ENCODE measurements around the gene ESR2. TPM values are rescaled to one million over a fixed set of nuclear protein-coding genes. Genes with fewer than 3 reads are reported as not detected.
"Not testable (repeated sequence)": the region's sequence is repeated elsewhere in the genome, so short reads cannot be mapped to it uniquely, and the experiment has no call there.

The ESR2 gene
- total and polyA plus RNA-seq, 2 donors: 1.6 to 1.7 TPM

GRCh38 chr14:64225151-64225757, 68.9 kb downstream of the ESR2 start:
- Histone ChIP-seq H3K27ac (ENCODE audit: low read depth) (no peak overlapping the region), H3K4me3 (ENCODE audit: low read depth, low read length) (no peak overlapping the region)

GRCh38 chr14:64221391-64222003, 72.7 kb downstream of the ESR2 start:
- no peak for DNase-seq (ENCODE audit: extremely low spot score)
- H3K36me3 ChIP-seq (ENCODE audit: insufficient read depth): peaks cover 5% of the 10 kb centered on the region
- WGBS: 90% methylated on average over 14 of the region's 14 CpGs
- no peaks in the 10 kb centered on the region for H3K4me1 ChIP-seq (ENCODE audit: insufficient read depth)
- no peak overlapping the region for H3K27ac ChIP-seq (ENCODE audit: low read depth)
- H3K4me3 ChIP-seq (ENCODE audit: low read depth, low read length): no peak overlapping the region

More at GRCh38 chr14:64225151-64225757, 68.9 kb downstream of the ESR2 start:
- WGBS: 90% methylated on average over 10 of the region's 10 CpGs
- Histone ChIP-seq H3K4me1 (ENCODE audit: insufficient read depth) (no peaks in the 10 kb centered on the region), H3K36me3 (ENCODE audit: insufficient read depth) (peaks cover 5% of the 10 kb centered on the region)
- no peak for DNase-seq (ENCODE audit: extremely low spot score)

- no peak for DNase-seq (ENCODE audit: extremely low spot score)
- no peak overlapping the region for H3K27ac ChIP-seq (ENCODE audit: low read depth)
These were observed 73.7 kb downstream of the ESR2 start for GRCh38 chr14:64220466-64220865.

GRCh38 chr14:64220056-64220455, 74.1 kb downstream of the ESR2 start:
- 76% methylated on average over 4 of the region's 4 CpGs for WGBS
- Histone ChIP-seq H3K27ac (ENCODE audit: low read depth) (no peak overlapping the region), H3K36me3 (ENCODE audit: insufficient read depth) (peaks cover 5% of the 10 kb centered on the region), H3K4me1 (ENCODE audit: insufficient read depth) (no peaks in the 10 kb centered on the region), H3K4me3 (ENCODE audit: low read depth, low read length) (no peak overlapping the region)
- no peak for DNase-seq (ENCODE audit: extremely low spot score)

More at GRCh38 chr14:64220466-64220865, 73.7 kb downstream of the ESR2 start:
- Histone ChIP-seq H3K4me3 (ENCODE audit: low read depth, low read length) (no peak overlapping the region), H3K36me3 (ENCODE audit: insufficient read depth) (peaks cover 5% of the 10 kb centered on the region), H3K4me1 (ENCODE audit: insufficient read depth) (no peaks in the 10 kb centered on the region)
- 42% methylated on average over 14 of the region's 14 CpGs for WGBS

GRCh38 chr14:64218344-64219240, 75.6 kb downstream of the ESR2 start:
- H3K4me1 ChIP-seq (ENCODE audit: insufficient read depth): no peaks in the 10 kb centered on the region
- WGBS: 86% methylated on average over 15 of the region's 15 CpGs
- DNase-seq (ENCODE audit: extremely low spot score): no peak
- no peak overlapping the region for H3K27ac ChIP-seq (ENCODE audit: low read depth)
- no peak overlapping the region for H3K4me3 ChIP-seq (ENCODE audit: low read depth, low read length)
- H3K36me3 ChIP-seq (ENCODE audit: insufficient read depth): peaks cover under 1% of the 10 kb centered on the region

GRCh38 chr14:64217834-64218233, 76.3 kb downstream of the ESR2 start:
- Histone ChIP-seq H3K4me3 (ENCODE audit: low read depth, low read length) (no peak overlapping the region), H3K36me3 (ENCODE audit: insufficient read depth) (no peaks in the 10 kb centered on the region), H3K27ac (ENCODE audit: low read depth) (no peak overlapping the region), H3K4me1 (ENCODE audit: insufficient read depth) (no peaks in the 10 kb centered on the region)
- WGBS: 69% methylated on average over 7 of the region's 7 CpGs
- DNase-seq (ENCODE audit: extremely low spot score): no peak

GRCh38 chr14:64217308-64217707, 76.9 kb downstream of the ESR2 start:
- no peak for DNase-seq (ENCODE audit: extremely low spot score)
- H3K27ac ChIP-seq (ENCODE audit: low read depth): no peak overlapping the region
- WGBS: 75% methylated on average over 4 of the region's 4 CpGs
- H3K4me1 ChIP-seq (ENCODE audit: insufficient read depth): no peaks in the 10 kb centered on the region
- H3K4me3 ChIP-seq (ENCODE audit: low read depth, low read length): no peak overlapping the region
- H3K36me3 ChIP-seq (ENCODE audit: insufficient read depth): no peaks in the 10 kb centered on the region

GRCh38 chr14:64215978-64216377, 78.2 kb downstream of the ESR2 start:
- no peak for DNase-seq (ENCODE audit: extremely low spot score)
- Histone ChIP-seq H3K4me3 (ENCODE audit: low read depth, low read length) (no peak overlapping the region), H3K4me1 (ENCODE audit: insufficient read depth) (no peaks in the 10 kb centered on the region), H3K27ac (ENCODE audit: low read depth) (no peak overlapping the region), H3K36me3 (ENCODE audit: insufficient read depth) (peaks cover 3% of the 10 kb centered on the region)
- WGBS: 96% methylated on average over 13 of the region's 13 CpGs

- 98% methylated on average over 10 of the region's 10 CpGs for WGBS
- no peaks in the 10 kb centered on the region for H3K4me1 ChIP-seq (ENCODE audit: insufficient read depth)
- H3K27ac ChIP-seq (ENCODE audit: low read depth): no peak overlapping the region
- no peak for DNase-seq (ENCODE audit: extremely low spot score)
- H3K36me3 ChIP-seq (ENCODE audit: insufficient read depth): peaks cover 3% of the 10 kb centered on the region
- H3K4me3 ChIP-seq (ENCODE audit: low read depth, low read length): no peak overlapping the region
These were observed 78.9 kb downstream of the ESR2 start for GRCh38 chr14:64215274-64215673.

- 96% methylated on average over 15 of the region's 15 CpGs for WGBS
- peaks cover 3% of the 10 kb centered on the region for H3K36me3 ChIP-seq (ENCODE audit: insufficient read depth)
- H3K27ac ChIP-seq (ENCODE audit: low read depth): no peak overlapping the region
- H3K4me1 ChIP-seq (ENCODE audit: insufficient read depth): no peaks in the 10 kb centered on the region
- no peak overlapping the region for H3K4me3 ChIP-seq (ENCODE audit: low read depth, low read length)
- no peak for DNase-seq (ENCODE audit: extremely low spot score)
These were observed 80.2 kb downstream of the ESR2 start for GRCh38 chr14:64213853-64214570.

- WGBS: 97% methylated on average over 5 of the region's 5 CpGs
- no peak for DNase-seq (ENCODE audit: extremely low spot score)
- Histone ChIP-seq H3K4me1 (ENCODE audit: insufficient read depth) (no peaks in the 10 kb centered on the region), H3K36me3 (ENCODE audit: insufficient read depth) (peaks cover 3% of the 10 kb centered on the region), H3K27ac (ENCODE audit: low read depth) (no peak overlapping the region), H3K4me3 (ENCODE audit: low read depth, low read length) (no peak overlapping the region)
These were observed 81.1 kb downstream of the ESR2 start for GRCh38 chr14:64213086-64213485.

- WGBS: 97% methylated on average over 8 of the region's 8 CpGs
- no peak overlapping the region for H3K4me3 ChIP-seq (ENCODE audit: low read depth, low read length)
- no peaks in the 10 kb centered on the region for H3K4me1 ChIP-seq (ENCODE audit: insufficient read depth)
- no peak for DNase-seq (ENCODE audit: extremely low spot score)
- peaks cover 3% of the 10 kb centered on the region for H3K36me3 ChIP-seq (ENCODE audit: insufficient read depth)
- H3K27ac ChIP-seq (ENCODE audit: low read depth): no peak overlapping the region
These were observed 81.5 kb downstream of the ESR2 start for GRCh38 chr14:64212666-64213065.

GRCh38 chr14:64210912-64211311, 83.3 kb downstream of the ESR2 start:
- not testable (repeated sequence) for H3K36me3 ChIP-seq (ENCODE audit: insufficient read depth); H3K4me3 ChIP-seq (ENCODE audit: low read depth, low read length); H3K27ac ChIP-seq (ENCODE audit: low read depth); H3K4me1 ChIP-seq (ENCODE audit: insufficient read depth); DNase-seq (ENCODE audit: extremely low spot score)
- 96% methylated on average over 6 of the region's 6 CpGs for WGBS

Data from urinary bladder (tissue), 4 donors.